Measurements from ENCODE around the gene KRTAP4-3. TPM values are rescaled to one million over a fixed set of nuclear protein-coding genes. Genes with fewer than 3 reads are reported as not detected.
"Not testable (repeated sequence)": the region's sequence is repeated elsewhere in the genome, so short reads cannot be mapped to it uniquely, and the experiment has no call there.

Gene KRTAP4-3
- not detected for polyA plus RNA-seq (ENCODE audit: insufficient read length in 12 of 12)
- long read RNA-seq, donor 1, result 0 reads
- long read RNA-seq, donor 2, result 0 reads
- long read RNA-seq, donor 3, result 0 reads
- long read RNA-seq, donor 4, result 0 reads
- long read RNA-seq, donor 5, result 0 reads
- long read RNA-seq, donor 6, result 0 reads
- long read RNA-seq, donor 7, result 0 reads
- long read RNA-seq, donor 8, result 0 reads
- long read RNA-seq, donor 9, result 0 reads
- long read RNA-seq, donor 10, result 0 reads
- long read RNA-seq, donor 11, result 0 reads

DNA sequence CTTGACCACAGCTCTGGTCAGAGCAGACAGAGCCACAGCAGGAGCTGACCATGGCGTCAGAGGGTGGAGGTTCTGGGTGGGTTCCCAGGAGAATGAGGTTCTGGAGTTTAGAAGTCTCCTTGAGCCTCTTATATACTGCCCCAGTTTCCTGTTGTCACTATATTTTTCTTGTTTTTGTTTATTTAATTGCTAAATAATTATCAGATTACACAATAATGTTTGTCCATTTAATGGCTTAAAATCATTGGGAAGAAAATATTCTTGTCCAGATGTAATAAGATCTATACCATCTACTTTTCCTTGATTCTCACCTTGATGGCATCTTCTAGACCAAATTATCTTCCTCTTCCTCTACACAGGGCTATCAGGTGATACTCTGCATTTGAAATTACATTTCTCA lies at the start of gene KRTAP4-3:
Gene KRTAP4-3, minus strand, starts transcription at position 101 of the 400 bp plus-strand sequence. Its CDS starts 49 bp downstream, at position 52.
- DNase-seq, result no peak

DNA sequence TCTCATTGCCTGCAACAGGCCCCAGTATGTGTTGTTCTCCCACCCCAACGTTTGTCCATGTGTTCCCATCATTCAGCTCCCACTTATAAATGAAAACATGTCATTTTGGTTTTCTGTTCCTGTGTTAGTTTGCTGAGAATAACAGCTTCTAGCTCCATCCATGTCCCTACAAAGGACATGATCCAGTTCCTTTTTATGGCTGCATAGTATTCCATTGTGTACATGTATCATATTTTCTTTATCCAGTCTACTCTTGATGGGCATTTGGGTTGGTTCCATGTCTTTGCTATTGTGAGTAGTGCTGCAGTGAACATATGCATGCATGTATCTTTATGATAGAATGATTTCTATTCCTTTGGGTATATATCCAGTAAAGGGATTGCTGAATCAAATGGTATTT lies 47.7 kb upstream of the KRTAP4-3 start:
- no peak for DNase-seq

DNA sequence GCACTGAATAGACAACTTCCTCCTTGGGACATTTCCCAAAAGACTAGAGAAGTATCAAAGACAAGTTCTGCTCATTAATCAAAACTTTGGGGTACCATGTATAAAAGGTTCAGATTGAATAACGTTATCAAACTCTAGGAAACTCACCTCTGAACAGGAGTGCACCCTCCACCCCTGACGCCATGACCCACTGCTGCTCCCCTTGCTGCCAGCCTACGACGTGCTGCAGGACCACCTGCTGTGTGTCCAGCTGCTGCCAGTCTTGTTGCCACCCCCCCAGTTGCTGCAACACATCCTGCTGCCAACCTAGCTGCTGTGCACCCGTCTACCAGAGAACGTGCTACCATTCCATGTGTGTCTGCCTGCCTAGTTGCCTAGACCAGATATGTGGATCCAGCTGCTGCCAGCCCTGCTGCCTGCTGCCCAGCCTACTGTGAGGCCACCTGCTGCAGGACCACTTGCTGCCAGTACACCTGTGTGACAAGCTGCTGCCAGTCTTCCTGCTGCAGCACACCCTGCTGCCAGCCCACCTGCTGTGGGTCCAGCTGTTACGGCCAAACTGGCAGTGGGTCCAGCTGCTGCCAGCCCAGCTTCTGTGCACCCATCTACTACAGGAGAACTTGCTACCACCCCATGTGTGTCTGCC lies 44.6 kb upstream of the KRTAP4-3 start:
- DNase-seq, result peak; percentile 1

DNA sequence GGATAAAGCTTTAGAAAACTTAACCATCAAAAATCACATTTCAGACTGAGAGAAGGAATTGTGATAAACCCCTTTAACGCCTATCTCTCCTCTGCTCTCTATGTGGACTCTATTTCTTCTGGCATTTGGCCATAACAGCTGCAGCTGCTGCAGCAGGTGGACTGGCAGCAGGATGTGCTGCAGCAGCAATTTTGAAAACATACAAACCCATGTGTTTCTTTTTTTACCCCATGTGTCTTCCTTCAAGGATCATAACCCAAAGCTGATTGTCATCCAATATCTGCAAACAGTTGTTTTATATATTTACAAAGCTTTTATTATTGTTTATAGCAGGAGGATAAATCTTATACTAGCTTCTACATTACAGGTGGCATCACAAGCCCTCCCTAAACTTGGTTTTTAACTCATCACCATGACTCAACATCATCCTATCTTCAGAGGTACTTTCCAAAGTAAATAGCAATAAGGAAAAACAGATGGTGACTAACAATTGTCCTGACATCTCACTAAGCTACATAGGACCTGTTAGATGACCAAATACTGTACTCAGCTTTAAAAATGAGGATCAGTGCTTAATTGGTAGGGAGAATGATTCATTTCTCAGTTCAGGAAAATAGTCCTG lies 43.9 kb upstream of the KRTAP4-3 start:
- DNase-seq, result peak; percentile 1

DNA sequence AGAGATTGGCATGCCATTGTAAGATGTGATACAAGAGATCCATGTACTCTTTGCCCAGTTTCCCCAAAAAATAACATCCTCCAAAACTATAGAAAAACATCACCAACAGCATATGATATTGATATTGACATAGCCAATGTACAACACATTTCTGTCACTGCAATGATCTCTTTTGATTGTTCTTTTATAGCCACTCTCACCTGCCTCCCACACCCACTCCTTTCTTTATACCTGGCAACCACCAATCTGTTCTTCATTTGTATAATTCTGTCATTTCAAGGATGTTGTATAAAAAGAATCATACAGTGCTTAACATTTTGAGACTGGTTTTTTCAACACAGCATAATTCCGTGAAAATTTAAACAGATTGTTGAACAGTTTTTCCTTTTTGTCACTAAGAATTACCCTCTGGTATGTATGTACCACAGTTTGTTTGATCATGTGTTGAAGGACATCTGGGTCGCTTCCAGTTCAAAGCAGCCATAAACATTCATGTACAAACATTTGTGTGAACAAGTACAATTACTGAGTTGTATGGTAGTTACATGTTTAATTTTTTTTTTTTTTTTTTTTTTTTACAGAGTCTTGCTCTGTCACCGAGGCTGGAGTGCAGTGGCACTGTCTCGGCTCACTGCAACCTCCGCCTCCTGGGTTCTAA lies 31.5 kb upstream of the KRTAP4-3 start:
- DNase-seq, result no peak

DNA sequence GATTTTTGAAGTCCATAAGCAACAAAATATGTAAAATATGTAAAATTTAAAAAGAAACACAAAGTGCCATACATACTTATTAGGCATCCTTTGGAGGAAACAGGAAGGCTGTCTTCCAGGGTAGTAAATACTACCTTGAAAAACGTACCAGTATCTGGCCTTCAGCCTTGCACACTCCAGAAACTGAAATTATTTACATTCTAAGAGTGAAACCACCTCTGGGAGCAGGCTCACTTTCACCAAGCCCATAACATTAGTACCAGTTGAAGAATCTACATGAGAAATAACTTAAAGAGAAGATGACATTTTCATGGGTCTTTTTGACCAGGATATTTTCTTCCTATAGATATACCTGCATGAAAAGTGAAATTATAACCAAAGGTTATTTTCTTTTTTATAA lies 28.0 kb upstream of the KRTAP4-3 start:
- DNase-seq, result no peak

DNA sequence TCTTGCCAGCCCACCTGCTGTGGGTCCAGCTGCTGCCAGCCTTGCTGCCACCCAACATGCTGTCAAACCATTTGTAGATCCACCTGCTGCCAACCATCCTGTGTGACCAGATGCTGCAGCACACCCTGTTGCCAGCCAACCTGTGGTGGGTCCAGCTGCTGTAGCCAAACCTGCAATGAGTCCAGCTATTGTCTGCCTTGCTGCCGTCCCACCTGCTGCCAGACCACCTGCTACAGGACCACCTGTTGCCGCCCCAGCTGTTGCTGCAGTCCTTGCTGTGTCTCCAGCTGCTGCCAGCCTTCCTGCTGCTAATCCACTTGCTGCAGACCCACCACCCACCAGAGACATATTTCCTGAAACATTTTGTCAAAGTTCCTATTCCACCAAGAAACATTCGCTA lies 22.3 kb upstream of the KRTAP4-3 start:
- DNase-seq, result no peak

DNA sequence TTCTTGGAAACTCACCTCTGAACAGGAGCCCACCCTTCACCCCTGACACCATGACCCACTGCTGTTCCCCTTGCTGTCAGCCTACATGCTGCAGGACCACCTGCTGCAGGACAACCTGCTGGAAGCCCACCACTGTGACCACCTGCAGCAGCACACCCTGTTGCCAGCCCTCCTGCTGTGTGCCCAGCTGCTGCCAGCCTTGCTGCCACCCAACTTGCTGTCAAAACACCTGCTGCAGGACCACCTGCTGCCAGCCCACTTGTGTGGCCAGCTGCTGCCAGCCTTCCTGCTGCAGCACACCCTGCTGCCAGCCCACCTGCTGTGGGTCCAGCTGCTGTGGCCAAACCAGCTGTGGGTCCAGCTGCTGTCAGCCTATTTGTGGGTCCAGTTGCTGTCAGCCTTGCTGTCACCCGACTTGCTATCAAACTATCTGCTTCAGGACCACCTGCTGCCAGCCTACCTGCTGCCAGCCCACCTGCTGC lies 21.9 kb upstream of the KRTAP4-3 start, which contains the start of gene KRTAP9-1:
Gene KRTAP9-1, plus strand, starts transcription at position 51 of the 482 bp plus-strand sequence. Its CDS starts 0 bp downstream, at position 51.
- not testable (repeated sequence) for DNase-seq

DNA sequence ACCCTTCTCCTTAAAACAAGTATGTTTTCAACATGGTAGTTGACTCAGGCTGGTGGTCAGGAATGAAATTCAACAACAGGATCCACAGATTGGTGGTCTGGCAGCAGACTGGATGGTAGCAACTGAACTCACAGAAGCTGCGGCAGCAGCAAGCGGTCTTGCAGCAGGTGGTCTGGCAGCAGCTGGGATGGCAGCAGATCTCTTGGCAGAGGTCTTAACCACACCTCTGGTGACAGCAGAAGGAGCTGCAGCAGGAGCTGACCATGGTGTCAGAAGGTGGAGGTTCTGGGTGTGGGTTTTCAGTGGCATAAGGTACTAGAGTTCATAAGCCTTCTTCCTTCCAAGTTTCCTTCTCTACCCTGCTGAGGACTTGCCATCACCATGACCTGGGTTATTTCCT lies 18.9 kb upstream of the KRTAP4-3 start:
- DNase-seq, result no peak

DNA sequence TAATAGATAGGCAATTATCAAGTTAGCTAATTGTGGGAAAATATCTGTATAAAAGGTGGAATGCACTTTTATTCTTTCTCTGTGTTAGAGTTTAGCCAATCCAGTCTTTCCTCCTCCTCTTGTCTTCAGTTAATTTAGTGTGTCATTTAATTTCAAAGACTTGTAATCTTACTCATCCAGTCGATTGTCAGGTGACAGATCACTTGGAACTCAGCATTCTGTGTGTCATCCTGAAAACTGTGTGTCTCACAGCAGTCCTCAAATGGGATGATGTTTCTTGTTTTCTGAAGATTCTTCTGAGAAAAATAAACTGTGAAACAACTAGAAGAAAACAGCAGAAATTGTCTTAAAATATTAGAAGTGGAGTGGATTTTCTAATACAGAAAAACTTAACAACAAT lies 17.0 kb upstream of the KRTAP4-3 start:
- DNase-seq, result no peak

DNA sequence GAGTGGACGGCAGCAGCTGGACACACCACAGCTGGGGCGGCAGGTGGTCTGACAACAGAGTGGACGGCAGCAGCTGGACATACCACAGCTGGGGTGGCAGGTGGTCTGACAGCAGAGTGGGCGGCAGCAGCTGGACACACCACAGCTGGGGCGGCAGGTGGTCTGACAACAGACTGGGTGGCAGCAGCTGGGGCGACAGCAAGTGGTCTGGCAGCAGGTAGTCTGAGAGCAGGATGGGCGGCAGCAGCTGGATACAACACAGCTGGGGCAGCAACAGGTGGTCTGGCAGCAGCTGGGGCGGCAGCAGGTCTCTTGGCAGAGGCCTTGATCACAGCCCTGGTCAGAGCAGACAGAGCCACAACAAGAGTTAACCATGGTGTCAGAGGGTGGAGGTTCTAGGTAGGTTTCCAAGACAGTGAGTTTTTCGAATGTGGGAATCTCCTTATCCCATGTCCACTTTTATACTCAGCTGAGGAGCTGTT lies 16.5 kb upstream of the KRTAP4-3 start, which contains the start of gene KRTAP4-1:
Gene KRTAP4-1, minus strand, starts transcription at position 432 of the 482 bp plus-strand sequence. Its CDS starts 57 bp downstream, at position 375.
- no peak for DNase-seq

DNA sequence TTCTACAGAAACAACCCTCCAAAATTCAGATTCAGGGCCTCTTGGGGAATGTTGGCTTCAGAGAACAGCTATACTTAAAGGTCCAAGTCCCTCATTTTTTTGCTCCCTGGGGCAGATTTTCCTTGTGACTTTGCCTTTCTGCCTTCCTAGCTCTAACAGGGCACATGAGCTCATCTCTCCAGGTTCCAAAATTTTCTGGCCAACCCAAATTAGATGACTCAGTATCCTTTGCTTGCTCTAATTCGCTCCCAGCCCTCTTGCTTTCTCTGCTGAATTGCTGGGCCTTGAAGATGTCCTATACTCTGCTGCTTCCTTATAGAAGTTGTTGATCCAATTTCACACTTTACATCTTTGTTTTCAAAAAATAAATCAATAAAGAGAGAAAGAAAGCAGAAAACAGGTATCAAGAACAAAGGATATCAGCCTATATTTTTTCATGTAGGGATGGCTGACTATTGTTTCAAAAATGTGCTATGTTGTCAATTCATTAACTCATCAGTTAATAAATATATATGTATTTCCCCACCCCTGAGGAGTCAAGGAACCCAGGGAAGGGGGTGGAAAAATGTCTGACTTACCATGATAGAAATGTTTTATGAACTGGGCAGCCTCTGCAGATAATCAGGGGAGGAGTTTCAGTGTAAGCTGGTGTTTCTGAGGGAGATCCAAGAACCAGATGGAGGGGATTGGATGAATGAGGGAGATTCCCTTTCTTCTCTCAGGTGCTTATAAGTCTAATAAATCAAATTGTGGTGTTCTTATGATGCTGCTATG lies 11.0 kb upstream of the KRTAP4-3 start:
- no peak for DNase-seq

DNA sequence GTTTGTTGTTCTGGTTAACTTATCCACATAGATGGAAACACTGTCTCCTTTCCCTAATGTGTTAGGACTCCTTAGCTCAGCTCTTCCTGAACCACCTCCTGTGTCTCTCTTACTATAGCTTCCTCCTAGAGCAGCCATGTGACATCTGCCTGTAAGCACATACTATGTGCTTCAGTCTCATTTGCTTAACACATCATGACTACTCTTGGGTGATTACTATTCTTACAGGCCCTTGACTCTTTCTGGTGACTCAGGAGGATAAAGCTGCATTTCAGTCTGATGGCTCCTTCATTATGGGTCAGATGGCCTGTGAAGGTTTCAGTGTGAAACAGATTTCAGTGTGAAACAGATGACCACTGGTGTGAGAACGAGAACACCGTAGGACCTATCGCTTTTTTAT lies 10.3 kb upstream of the KRTAP4-3 start:
- DNase-seq, result no peak

DNA sequence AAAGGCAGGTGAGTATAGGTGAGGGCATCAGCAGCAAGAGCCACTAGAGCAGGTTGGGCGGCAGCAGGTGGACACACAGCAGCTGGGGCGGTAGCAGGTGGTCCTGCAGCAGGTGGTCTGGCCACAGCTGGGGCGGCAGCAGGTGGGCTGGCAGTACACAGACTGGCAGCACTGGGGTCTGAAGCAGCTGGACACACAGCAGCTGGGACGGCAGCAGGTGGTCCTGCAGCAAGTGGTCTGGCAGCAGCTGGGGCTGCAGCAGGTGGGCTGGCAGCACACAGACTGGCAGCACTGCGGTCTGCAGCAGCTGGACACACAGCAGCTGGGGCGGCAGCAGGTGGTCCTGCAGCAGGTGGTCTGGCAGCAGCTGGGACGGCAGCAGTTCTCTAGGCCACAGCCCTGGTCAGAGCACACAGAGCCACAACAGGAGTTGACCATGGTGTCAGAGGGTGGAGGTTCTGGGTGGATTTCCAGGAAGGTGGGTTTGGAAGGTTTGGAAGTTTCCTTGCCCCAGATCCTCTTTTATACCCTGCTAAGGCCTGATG lies 9.8 kb upstream of the KRTAP4-3 start, which contains the start of gene KRTAP4-2:
Gene KRTAP4-2, minus strand, starts transcription at position 495 of the 545 bp plus-strand sequence. Its CDS starts 57 bp downstream, at position 438.
- no peak for DNase-seq

DNA sequence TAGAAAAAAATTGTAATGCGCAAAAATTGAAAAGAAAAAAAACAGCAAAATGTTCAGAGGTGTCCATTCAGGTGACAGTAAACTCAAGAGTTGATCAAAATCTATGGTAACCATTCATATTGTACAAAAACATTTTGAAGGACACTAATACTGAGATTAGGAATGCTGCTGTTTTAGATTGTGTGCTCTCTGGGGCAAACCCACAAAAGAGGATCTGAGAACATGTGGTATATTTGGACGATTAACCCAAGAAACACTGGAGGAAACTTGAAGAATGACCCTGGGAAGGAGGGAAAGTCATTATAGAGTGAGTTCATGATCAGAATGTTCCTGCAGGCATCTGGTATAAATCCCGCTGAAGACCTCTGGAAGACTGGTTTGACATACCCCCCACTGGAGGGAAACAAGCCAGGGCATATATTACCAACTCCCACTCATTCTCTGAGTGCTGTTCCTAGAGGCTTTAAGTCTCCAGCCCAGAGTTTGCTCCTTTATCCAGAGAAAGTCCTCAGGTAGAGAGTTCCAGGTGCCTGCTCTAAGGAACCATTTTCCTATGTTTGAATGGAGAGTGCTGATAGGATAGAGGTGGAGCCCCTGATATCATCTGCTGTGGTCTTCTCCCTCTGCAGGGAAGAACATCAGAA lies 8.8 kb upstream of the KRTAP4-3 start:
- no peak for DNase-seq

DNA sequence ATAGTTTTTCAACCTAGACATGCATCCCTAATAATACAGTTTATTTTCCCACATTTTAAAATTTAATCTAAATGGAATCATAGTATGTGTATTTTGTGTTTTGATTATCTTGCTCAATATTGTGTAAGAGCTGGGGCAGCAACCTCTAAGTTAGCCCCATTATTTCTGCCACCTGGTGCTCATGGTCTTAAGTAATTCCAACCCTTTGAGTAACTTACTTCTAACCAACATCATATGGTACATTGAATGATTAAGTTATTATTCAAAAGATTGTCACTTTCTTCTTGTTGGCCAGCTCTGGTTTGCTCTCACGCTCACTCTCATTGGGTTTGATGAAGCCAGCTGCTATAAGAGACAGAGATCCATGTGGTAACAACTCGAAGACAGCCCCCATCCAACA lies 3.9 kb upstream of the KRTAP4-3 start:
- DNase-seq, result no peak

DNA sequence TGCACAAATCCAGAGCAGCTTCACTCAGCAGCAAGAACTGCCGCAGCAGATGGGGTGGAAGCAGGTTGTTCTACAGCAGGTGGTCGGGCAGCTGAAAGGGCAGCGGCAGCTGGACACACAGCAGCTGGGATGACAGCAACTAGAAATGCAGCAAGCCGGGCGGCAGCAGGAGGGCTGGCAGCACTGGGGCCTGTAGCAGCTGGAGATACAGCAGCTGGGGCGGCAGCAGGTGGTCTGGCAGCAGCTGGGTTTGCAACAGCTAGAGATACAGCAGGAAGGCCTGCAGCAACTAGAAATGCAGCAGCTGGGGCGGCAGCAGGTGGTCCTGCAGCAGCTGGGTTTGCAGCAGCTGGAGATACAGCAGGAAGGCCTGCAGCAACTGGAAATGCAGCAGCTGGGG lies 460 bp downstream of the KRTAP4-3 start:
- no peak for DNase-seq

DNA sequence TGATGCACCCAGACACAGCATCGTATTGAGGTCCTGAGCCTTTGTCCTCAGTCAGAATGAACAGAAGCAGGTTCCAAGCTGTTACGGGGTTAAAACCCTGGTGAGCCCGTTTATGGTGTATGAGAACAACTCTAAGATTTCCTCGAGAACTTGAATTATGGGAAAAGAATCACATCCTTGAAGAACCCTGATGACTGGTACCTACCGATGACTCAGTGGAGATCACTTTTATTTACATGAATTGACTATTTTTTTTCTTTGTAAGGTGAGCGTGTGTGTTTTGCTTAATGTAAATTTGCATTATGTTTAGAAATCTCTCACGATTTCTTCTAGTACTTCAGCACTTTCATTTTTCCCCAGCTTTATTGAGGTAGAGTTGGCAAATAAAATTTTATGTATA lies 4.2 kb downstream of the KRTAP4-3 start:
- no peak for DNase-seq

DNA sequence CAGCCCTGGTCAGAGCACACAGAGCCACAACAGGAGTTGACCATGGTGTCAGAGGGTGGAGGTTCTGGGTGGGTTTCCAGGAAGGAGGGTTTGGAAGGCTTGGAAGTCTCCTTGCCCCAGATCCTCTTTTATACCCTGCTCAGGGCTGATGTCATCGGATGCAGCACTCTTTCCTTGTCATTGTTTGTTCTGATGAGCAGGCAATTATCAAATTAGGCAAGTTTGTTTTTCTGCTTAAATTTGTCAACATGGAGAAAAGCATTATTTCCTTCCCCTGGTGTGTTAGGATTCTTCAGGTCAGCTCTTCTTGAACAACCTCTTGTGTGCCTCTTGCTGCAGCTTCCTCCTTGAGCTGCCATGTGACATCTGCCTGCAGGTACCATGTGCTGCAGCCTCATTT lies 7.4 kb downstream of the KRTAP4-3 start, which contains the start of gene KRTAP4-4:
Gene KRTAP4-4, minus strand, starts transcription at position 101 of the 400 bp plus-strand sequence. Its CDS starts 57 bp downstream, at position 44.
- DNase-seq, result no peak

DNA sequence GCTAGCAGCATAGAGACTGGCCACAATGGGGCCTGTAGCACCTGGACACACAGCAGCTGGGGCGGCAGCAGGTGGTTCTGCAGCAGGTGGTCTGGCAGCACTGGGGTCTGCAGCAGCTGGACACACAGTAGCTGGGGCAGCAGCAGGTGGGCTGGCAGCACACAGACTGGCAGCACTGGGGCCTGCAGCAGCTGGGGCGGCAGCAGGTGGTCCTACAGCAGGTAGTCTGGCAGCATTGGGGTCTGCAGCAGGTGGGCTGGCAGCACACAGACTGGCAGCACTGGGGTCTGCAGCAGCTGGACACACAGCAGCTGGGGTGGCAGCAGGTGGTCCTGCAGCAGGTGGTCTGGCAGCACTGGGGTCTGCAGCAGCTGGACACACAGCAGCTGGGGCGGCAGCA lies 7.8 kb downstream of the KRTAP4-3 start:
- not testable (repeated sequence) for DNase-seq
